GM12892 (cell line): ENCODE measurements around the gene LYPD4.

Experiments
- DNase-seq: peaks from one replicate; pipeline ENCODE4 v3.0.0; 2011; ENCODE audit not compliant: insufficient read length
- FAIRE-seq: peaks from 2 replicates; lab custom pipeline; 2011; peaks lifted over from hg19 to GRCh38; lab: Jason Lieb, UNC
- POLR2A ChIP-seq: IDR thresholded peaks from 2 replicates; pipeline ENCODE4 v1.6.1; 2011; ENCODE audit warnings: low read depth, low read length, control low read depth
- POLR2AphosphoS5 ChIP-seq: IDR thresholded peaks from 2 replicates; pipeline ENCODE4 v1.6.1; 2011; ENCODE audit warnings: low read depth, low read length, control low read depth
- TAF1 ChIP-seq: IDR thresholded peaks from 2 replicates; pipeline ENCODE4 v1.6.1; 2011; ENCODE audit warnings: low read depth, mild to moderate bottlenecking, control low read depth, low read length, borderline replicate concordance

LYPD4 gene

GRCh38 chr19:41871573-41872383 lies 27.3 kb upstream of the LYPD4 start:
- peak; percentile 98 for TF ChIP-seq POLR2AphosphoS5
- TF ChIP-seq POLR2A: peak; percentile 81
- TF ChIP-seq TAF1: no peak
- DNase-seq (peak; percentile 81), FAIRE-seq (peak; percentile 97)

- no peak for FAIRE-seq
- TF ChIP-seq POLR2AphosphoS5 (0 out of 2 replicates have a peak, but pooled peaks have one; percentile 47), POLR2A (peak; percentile 40; the same call in 1 of the 2 replicates), TAF1 (no peak)
- DNase-seq: no peak
Measured at GRCh38 chr19:41870401-41870873, 26.0 kb upstream of the LYPD4 start.

GRCh38 chr19:41869374-41869955 lies 25.0 kb upstream of the LYPD4 start:
- TF ChIP-seq POLR2A (peak; percentile 14; the same call in 1 of the 2 replicates), TAF1 (no peak), POLR2AphosphoS5 (peak; percentile 32; the same call in 1 of the 2 replicates)
- DNase-seq (no peak), FAIRE-seq (no peak)

- no peak for FAIRE-seq
- no peak for DNase-seq
- TF ChIP-seq TAF1 (no peak), POLR2AphosphoS5 (no peak), POLR2A (no peak)
Measured at GRCh38 chr19:41868989-41869300, 24.5 kb upstream of the LYPD4 start.

GRCh38 chr19:41868120-41868988 lies 23.9 kb upstream of the LYPD4 start:
- DNase-seq (no peak), FAIRE-seq (no peak)
- no peak for TF ChIP-seq TAF1
- TF ChIP-seq POLR2A: no peak; the same call in 1 of the 2 replicates
- peak; percentile 72; the same call in 1 of the 2 replicates for TF ChIP-seq POLR2AphosphoS5

- no peak for DNase-seq
- FAIRE-seq: no peak
- TF ChIP-seq POLR2AphosphoS5 (peak; percentile 61), TAF1 (no peak), POLR2A (peak; percentile 13; the same call in 1 of the 2 replicates)
Measured at GRCh38 chr19:41866284-41866683, 21.8 kb upstream of the LYPD4 start.

GRCh38 chr19:41864374-41864773 lies 19.9 kb upstream of the LYPD4 start:
- DNase-seq (no peak), FAIRE-seq (no peak)
- TF ChIP-seq TAF1 (no peak), POLR2A (peak; percentile 56; the same call in 1 of the 2 replicates), POLR2AphosphoS5 (no peak)

- no peak for FAIRE-seq
Measured at GRCh38 chr19:41863209-41863931, 18.9 kb upstream of the LYPD4 start.

GRCh38 chr19:41862445-41862986 lies 18.0 kb upstream of the LYPD4 start:
- FAIRE-seq (no peak), DNase-seq (no peak)
- TF ChIP-seq POLR2AphosphoS5 (peak; percentile 41; the same call in 1 of the 2 replicates), POLR2A (peak; percentile 28; the same call in 1 of the 2 replicates), TAF1 (no peak)

More at GRCh38 chr19:41863209-41863931, 18.9 kb upstream of the LYPD4 start:
- TF ChIP-seq TAF1 (no peak), POLR2AphosphoS5 (0 out of 2 replicates have a peak, but pooled peaks have one; percentile 7), POLR2A (no peak; the same call in 1 of the 2 replicates)
- no peak for DNase-seq

GRCh38 chr19:41861846-41862245 lies 17.4 kb upstream of the LYPD4 start:
- TF ChIP-seq POLR2A (no peak), TAF1 (no peak), POLR2AphosphoS5 (no peak)
- DNase-seq (no peak), FAIRE-seq (no peak)

- FAIRE-seq (peak; percentile 76), DNase-seq (no peak)
- TF ChIP-seq POLR2AphosphoS5 (no peak), POLR2A (no peak), TAF1 (no peak)
Measured at GRCh38 chr19:41861116-41861768, 16.8 kb upstream of the LYPD4 start.
